Loucy (cell line): Measurements from ENCODE around the gene MCM9.

ENCODE experiments used
- H2AFZ ChIP-seq: fragments of 200-600 bp; sonication (generic); 2 replicates; pipeline ENCODE4 v1.6.0; 2016; ENCODE audit warnings: antibody characterized with exemption, mild to moderate bottlenecking, low read length, moderate library complexity
- H3F3A ChIP-seq: fragments of 200-600 bp; 2 replicates; pipeline ENCODE4 v1.6.0; 2016; ENCODE audit warnings: antibody characterized with exemption, low read depth, mild to moderate bottlenecking
- H3K27me3 ChIP-seq: fragments of 200-600 bp; sonication (generic); 2 replicates; pipeline ENCODE4 v1.6.1; 2014; ENCODE audit warnings: low read length, mild to moderate bottlenecking; ENCODE audit not compliant: insufficient read depth, poor library complexity, severe bottlenecking
- H3K36me3 ChIP-seq: fragments of 200-600 bp; sonication (generic); 2 replicates; pipeline ENCODE4 v1.6.1; 2016; ENCODE audit warnings: low read length; ENCODE audit not compliant: insufficient read depth
- H3K4me1 ChIP-seq: fragments of 200-600 bp; sonication (generic); 2 replicates; pipeline ENCODE4 v1.5.1; 2014; ENCODE audit warnings: low read length, mild to moderate bottlenecking; ENCODE audit not compliant: insufficient read depth, poor library complexity, severe bottlenecking
- H3K4me2 ChIP-seq: fragments of 200-600 bp; sonication (generic); 2 replicates; pipeline ENCODE4 v1.6.0; 2014; ENCODE audit warnings: antibody characterized with exemption, low read length, low read depth, mild to moderate bottlenecking; ENCODE audit not compliant: poor library complexity, severe bottlenecking
- H3K4me3 ChIP-seq: fragments of 200-600 bp; sonication (generic); 2 replicates; pipeline ENCODE4 v1.5.1; 2014; ENCODE audit warnings: low read length, mild to moderate bottlenecking, mixed read lengths; ENCODE audit not compliant: poor library complexity, severe bottlenecking
- H3K79me2 ChIP-seq: fragments of 200-600 bp; sonication (generic); 2 replicates; pipeline ENCODE4 v1.6.1; 2014; ENCODE audit warnings: low read length; ENCODE audit not compliant: insufficient read depth
- H3K9ac ChIP-seq: fragments of 200-600 bp; sonication (generic); 2 replicates; pipeline ENCODE4 v1.6.0; 2014; ENCODE audit warnings: mild to moderate bottlenecking, low read depth, low read length, moderate library complexity; ENCODE audit not compliant: poor library complexity, severe bottlenecking
- H3K9me2 ChIP-seq: fragments of 200-600 bp; sonication (generic); replicated peaks from 2 replicates; pipeline ENCODE4 v1.6.1; 2016; ENCODE audit warnings: low read depth, low read length, mixed read lengths
- H3K9me3 ChIP-seq: fragments of 200-600 bp; sonication (generic); 2 replicates; pipeline ENCODE4 v1.6.1; 2014; ENCODE audit warnings: mild to moderate bottlenecking, antibody characterized with exemption, low read length, low read depth; ENCODE audit not compliant: insufficient read depth
- H4K20me1 ChIP-seq: fragments of 200-600 bp; sonication (generic); 2 replicates; pipeline ENCODE4 v1.6.0; 2014; ENCODE audit warnings: antibody characterized with exemption, low read length, mild to moderate bottlenecking; ENCODE audit not compliant: insufficient read depth, poor library complexity, severe bottlenecking
- CTCF ChIP-seq: fragments of 200-600 bp; sonication (generic); conservative IDR thresholded peaks from 2 replicates; pipeline ENCODE4 v1.5.1; 2014; ENCODE audit warnings: mild to moderate bottlenecking, antibody characterized with exemption, low read length
- EZH2phosphoT487 ChIP-seq: fragments of 200-600 bp; IDR thresholded peaks from 2 replicates; pipeline ENCODE4 v1.6.1; 2018; ENCODE audit warnings: antibody characterized with exemption, mild to moderate bottlenecking, moderate library complexity, borderline replicate concordance

The MCM9 gene

GRCh38 chr6:118830691-118831090, 104.3 kb downstream of the MCM9 start:
- TF ChIP-seq EZH2phosphoT487: no peak
- no peak for TF ChIP-seq CTCF
- Histone ChIP-seq H3K9me3 (no peaks in the 10 kb centered on the region), H3K4me3 (no peak overlapping the region), H3K9ac (no peak overlapping the region), H2AFZ (no peak overlapping the region), H3K36me3 (peaks cover 31% of the 10 kb centered on the region; the same call in 1 of the 2 replicates), H3K4me1 (no peaks in the 10 kb centered on the region), H3K4me2 (no peak overlapping the region), H3K27me3 (no peaks in the 10 kb centered on the region), H3F3A (peaks cover 3% of the 10 kb centered on the region; the same call in 1 of the 2 replicates), H3K79me2 (no peaks in the 10 kb centered on the region), H4K20me1 (no peaks in the 10 kb centered on the region), H3K9me2 (no peaks in the 10 kb centered on the region)

GRCh38 chr6:118829817-118830478, 105.0 kb downstream of the MCM9 start:
- Histone ChIP-seq H3F3A (peaks cover 3% of the 10 kb centered on the region; the same call in 1 of the 2 replicates), H3K4me1 (no peaks in the 10 kb centered on the region), H3K4me3 (no peak overlapping the region), H3K36me3 (peaks cover 38% of the 10 kb centered on the region; the same call in 1 of the 2 replicates), H3K4me2 (no peak overlapping the region), H2AFZ (no peak overlapping the region), H3K27me3 (no peaks in the 10 kb centered on the region), H4K20me1 (no peaks in the 10 kb centered on the region), H3K9me3 (no peaks in the 10 kb centered on the region), H3K9me2 (no peaks in the 10 kb centered on the region), H3K9ac (no peak overlapping the region), H3K79me2 (no peaks in the 10 kb centered on the region)
- TF ChIP-seq CTCF (no peak), EZH2phosphoT487 (no peak)

- TF ChIP-seq CTCF: no peak
- H2AFZ ChIP-seq: no peak overlapping the region
- H3K4me2 ChIP-seq: no peak overlapping the region
These were observed 108.9 kb downstream of the MCM9 start for GRCh38 chr6:118826096-118826495.

More at GRCh38 chr6:118826096-118826495, 108.9 kb downstream of the MCM9 start:
- Histone ChIP-seq H3K4me3 (no peak overlapping the region), H3F3A (no peaks in the 10 kb centered on the region), H3K79me2 (no peaks in the 10 kb centered on the region), H3K9ac (no peak overlapping the region), H3K9me3 (no peaks in the 10 kb centered on the region), H3K4me1 (no peaks in the 10 kb centered on the region), H3K27me3 (no peaks in the 10 kb centered on the region), H3K36me3 (peaks cover 59% of the 10 kb centered on the region; the same call in 1 of the 2 replicates), H4K20me1 (no peaks in the 10 kb centered on the region), H3K9me2 (no peaks in the 10 kb centered on the region)
